CD4-positive, CD25-positive, alpha-beta regulatory T cell (primary cell): ENCODE results near the gene SPACA7. TPM values are rescaled to one million over a fixed set of nuclear protein-coding genes. Genes with fewer than 3 reads are reported as not detected.

Experiments
- ATAC-seq, 2 donors: fragments of 150-1000 bp; cut with Tn5 transposase; one replicate each; pipeline ENCODE4 v1.10.0; 2021; ENCODE audit warnings: low read depth in 2 of 2, moderate number of reproducible peaks in 2 of 2, moderate library complexity in 1 of 2
- DNase-seq, 3 donors: peaks; one replicate each; pipeline versions ENCODE4 v3.0.0 to v3.0.0-alpha.2; 2012 to 2022; ENCODE audit warnings: mixed read lengths in 1 of 3
- H3K27ac ChIP-seq: one replicate; pipeline ENCODE4 v1.7.0; 2013; ENCODE audit warnings: mild to moderate bottlenecking, low read length; ENCODE audit not compliant: insufficient read depth, poor library complexity, severe bottlenecking
- H3K27me3 ChIP-seq: one replicate; pipeline ENCODE4 v1.7.0; 2013; ENCODE audit warnings: low read length; ENCODE audit not compliant: control insufficient read depth, insufficient read depth
- H3K36me3 ChIP-seq: one replicate; pipeline ENCODE4 v1.7.0; 2013; ENCODE audit warnings: mild to moderate bottlenecking, low read length, moderate library complexity; ENCODE audit not compliant: control insufficient read depth, insufficient read depth
- H3K4me1 ChIP-seq: 2 replicates; pipeline ENCODE4 v1.7.0; 2013; ENCODE audit warnings: mild to moderate bottlenecking, low read length; ENCODE audit not compliant: insufficient read depth, control insufficient read depth, poor library complexity, severe bottlenecking
- H3K4me3 ChIP-seq: one replicate; pipeline ENCODE4 v1.7.0; 2013; ENCODE audit warnings: low read depth, mild to moderate bottlenecking, low read length, moderate library complexity
- H3K9me3 ChIP-seq, 2 experiments: 1 replicate in 1 of 2; 2 replicates in 1 of 2; pipeline ENCODE4 v1.7.0; 2013; ENCODE audit warnings: low read length in 2 of 2, mild to moderate bottlenecking in 1 of 2, moderate library complexity in 1 of 2; ENCODE audit not compliant: control insufficient read depth in 2 of 2
- H3K27ac Mint-ChIP-seq, 3 donors: one replicate each; pipeline ENCODE4 v1.8.0; 2020 to 2022; ENCODE audit warnings: mild to moderate bottlenecking in 3 of 3, mixed read lengths in 3 of 3, moderate library complexity in 2 of 3
- H3K27me3 Mint-ChIP-seq: one replicate; pipeline ENCODE4 v1.8.0; 2022; ENCODE audit warnings: mild to moderate bottlenecking, mixed read lengths
- H3K36me3 Mint-ChIP-seq: one replicate; pipeline ENCODE4 v1.8.0; 2020; ENCODE audit warnings: mixed read lengths
- H3K4me1 Mint-ChIP-seq, 4 donors: one replicate each; pipeline ENCODE4 v1.8.0; 2020 to 2022; ENCODE audit warnings: mixed read lengths in 4 of 4, mild to moderate bottlenecking in 1 of 4
- H3K4me3 Mint-ChIP-seq, 4 donors: one replicate each; pipeline ENCODE4 v1.8.0; 2020 to 2022; ENCODE audit warnings: mild to moderate bottlenecking in 4 of 4, mixed read lengths in 4 of 4, moderate library complexity in 3 of 4
- H3K9me3 Mint-ChIP-seq, 7 donors: one replicate each; pipeline ENCODE4 v1.8.0; 2020 to 2022; ENCODE audit warnings: mixed read lengths in 7 of 7, mild to moderate bottlenecking in 3 of 7, moderate library complexity in 2 of 7
- polyA plus RNA-seq, 4 donors: library from polyadenylated mRNA; unstranded; fragments of 300-500 nt; fragmentation: Illumina TruSeq; gene quantifications; one replicate each; pipeline ENCODE4 v1.2.3, GENCODE V29; 2021
- total RNA-seq: library from RNA; stranded (reverse); gene quantifications from one replicate; pipeline ENCODE4 v1.2.3, GENCODE V29; 2022

SPACA7 gene
- total and polyA plus RNA-seq, 5 donors from 2014 or later, result not detected

- Mint-ChIP-seq H3K36me3 (no peaks in the 10 kb centered on the region), H3K9me3 (peaks cover 0 to 16% (median 2%) of the 10 kb centered on the region in 7 donors), H3K27me3 (no peaks in the 10 kb centered on the region), H3K27ac (no peak overlapping the region), H3K4me3 (no peak overlapping the region), H3K4me1 (peaks cover 0 to 5% (median 0%) of the 10 kb centered on the region in 4 donors)
- DNase-seq, result no peak
- Histone ChIP-seq H3K27ac (no peak overlapping the region), H3K27me3 (no peaks in the 10 kb centered on the region), H3K36me3 (no peaks in the 10 kb centered on the region), H3K9me3 (no peaks in the 10 kb centered on the region), H3K4me3 (no peak overlapping the region), H3K4me1 (no peaks in the 10 kb centered on the region)
- ATAC-seq, result no peak
These were observed 99.7 kb downstream of the SPACA7 start for GRCh38 chr13:112475889-112476288.

- no peaks in the 10 kb centered on the region for H3K9me3 ChIP-seq
- no peak overlapping the region for H3K27ac Mint-ChIP-seq
- H3K9me3 Mint-ChIP-seq, result peaks cover 0 to 17% (median 3%) of the 10 kb centered on the region in 7 donors
- H3K4me1 ChIP-seq, result no peaks in the 10 kb centered on the region
- H3K27me3 ChIP-seq, result no peaks in the 10 kb centered on the region
- H3K4me1 Mint-ChIP-seq, result peaks cover 0 to 5% (median 0%) of the 10 kb centered on the region in 4 donors
- no peaks in the 10 kb centered on the region for H3K27me3 Mint-ChIP-seq
- no peaks in the 10 kb centered on the region for H3K36me3 ChIP-seq
- H3K4me3 Mint-ChIP-seq, result no peak overlapping the region
- DNase-seq (no peak), ATAC-seq (no peak)
- no peak overlapping the region for H3K4me3 ChIP-seq
- no peaks in the 10 kb centered on the region for H3K36me3 Mint-ChIP-seq
- H3K27ac ChIP-seq, result no peak overlapping the region
These were observed 101.0 kb downstream of the SPACA7 start for GRCh38 chr13:112477070-112477619.

GRCh38 chr13:112479389-112479788, 103.2 kb downstream of the SPACA7 start:
- Mint-ChIP-seq H3K4me1 (no peaks in the 10 kb centered on the region), H3K9me3 (peaks cover 0 to 12% (median 3%) of the 10 kb centered on the region in 7 donors), H3K4me3 (no peak overlapping the region), H3K27ac (no peak overlapping the region), H3K36me3 (no peaks in the 10 kb centered on the region), H3K27me3 (no peaks in the 10 kb centered on the region)
- no peak for ATAC-seq
- DNase-seq, result no peak
- Histone ChIP-seq H3K36me3 (no peaks in the 10 kb centered on the region), H3K4me1 (no peaks in the 10 kb centered on the region), H3K4me3 (no peak overlapping the region), H3K27me3 (no peaks in the 10 kb centered on the region), H3K9me3 (no peaks in the 10 kb centered on the region), H3K27ac (no peak overlapping the region)

GRCh38 chr13:112481458-112481857, 105.3 kb downstream of the SPACA7 start:
- H3K27me3 Mint-ChIP-seq, result no peaks in the 10 kb centered on the region
- no peak for DNase-seq
- H3K27ac Mint-ChIP-seq, result peak overlapping the region in 1 of 3 donors; percentile 57
- Histone ChIP-seq H3K4me1 (no peaks in the 10 kb centered on the region), H3K9me3 (no peaks in the 10 kb centered on the region), H3K36me3 (peaks cover 8% of the 10 kb centered on the region), H3K27ac (no peak overlapping the region), H3K27me3 (no peaks in the 10 kb centered on the region), H3K4me3 (no peak overlapping the region)
- ATAC-seq, result no peak
- peaks cover 15% of the 10 kb centered on the region for H3K36me3 Mint-ChIP-seq
- peaks cover 0 to 12% (median 3%) of the 10 kb centered on the region in 7 donors for H3K9me3 Mint-ChIP-seq
- H3K4me1 Mint-ChIP-seq, result no peaks in the 10 kb centered on the region
- H3K4me3 Mint-ChIP-seq, result no peak overlapping the region

- no peak for DNase-seq
- Mint-ChIP-seq H3K27ac (no peak overlapping the region), H3K27me3 (no peaks in the 10 kb centered on the region), H3K36me3 (peaks cover 22% of the 10 kb centered on the region), H3K9me3 (peaks cover 0 to 12% (median 3%) of the 10 kb centered on the region in 7 donors), H3K4me3 (no peak overlapping the region), H3K4me1 (no peaks in the 10 kb centered on the region)
- Histone ChIP-seq H3K27ac (no peak overlapping the region), H3K27me3 (no peaks in the 10 kb centered on the region), H3K9me3 (no peaks in the 10 kb centered on the region), H3K36me3 (peaks cover 15% of the 10 kb centered on the region), H3K4me1 (no peaks in the 10 kb centered on the region), H3K4me3 (no peak overlapping the region)
- no peak for ATAC-seq
These were observed 107.1 kb downstream of the SPACA7 start for GRCh38 chr13:112483299-112483698.

Other genes with a start within 250 kb of the SPACA7 start
- 40.7 TPM for gene TUBGCP3, start 211.8 kb downstream of the SPACA7 start, total RNA-seq
- gene TUBGCP3, start 211.8 kb downstream of the SPACA7 start, polyA plus RNA-seq, result 10 to 100 TPM; 10.9 to 15.0 (median 13.3) TPM